ENCODE measurements around the gene ROR2. TPM values are rescaled to one million over a fixed set of nuclear protein-coding genes. Genes with fewer than 3 reads are reported as not detected.

Gene ROR2
- total and polyA plus RNA-seq, 2 donors (not counting 3 experiments of a cell fraction or from before 2014, with no cell fraction given), result not detected

GRCh38 chr9:91716239-91716638, 233.8 kb downstream of the ROR2 start:
- Histone ChIP-seq H3K27me3 (ENCODE audit: control insufficient read depth in 2 of 2, insufficient read depth in 2 of 2, low read length in 2 of 2) (no peaks in the 10 kb centered on the region), H3K27ac (ENCODE audit: insufficient read depth, low read depth, low read length) (no peak overlapping the region), H3K9ac (replicated peaks; ENCODE audit: extremely low read depth, insufficient read depth, low read length) (no peak overlapping the region), H3K4me3 (replicated peaks in 1 of 3; ENCODE audit: insufficient read depth in 1 of 3, low read depth in 1 of 3, low read length in 3 of 3) (no peak overlapping the region), H3K4me2 (ENCODE audit: insufficient read depth, low read length) (no peak overlapping the region), H3K79me2 (ENCODE audit: control insufficient read depth, insufficient read depth, low read length) (no peaks in the 10 kb centered on the region), H3K36me3 (ENCODE audit: control insufficient read depth in 2 of 2, extremely low read depth in 1 of 2, insufficient read depth in 2 of 2, low read length in 2 of 2) (no peaks in the 10 kb centered on the region), H4K20me1 (replicated peaks; ENCODE audit: control insufficient read depth, extremely low read depth, insufficient read depth, low read length) (no peaks in the 10 kb centered on the region), H3K4me1 (ENCODE audit: control insufficient read depth, extremely low read depth, insufficient read depth, low read length) (no peaks in the 10 kb centered on the region), H2AFZ (ENCODE audit: low read depth, low read length) (no peak overlapping the region), H3K9me1 (replicated peaks; ENCODE audit: control insufficient read depth, extremely low read depth, insufficient read depth, low read length) (no peaks in the 10 kb centered on the region), H3K9me3 (replicated peaks; ENCODE audit: control insufficient read depth, insufficient read depth, low read length) (no peaks in the 10 kb centered on the region)
- TF ChIP-seq JUN (IDR thresholded peaks at IDR 0.05; ENCODE audit: borderline replicate concordance, insufficient read depth, insufficient read length, low read depth), result no peak
- TF ChIP-seq EZH2 (IDR thresholded peaks at IDR 0.05; ENCODE audit: borderline replicate concordance, low read depth, low read length, severe bottlenecking), result no peak
- TF ChIP-seq POLR2A (IDR thresholded peaks at IDR 0.05; ENCODE audit: low read depth, low read length), result no peak
- no peak for TF ChIP-seq CTCF (IDR thresholded peaks at IDR 0.05; ENCODE audit: extremely low read depth in 1 of 2, insufficient read depth in 1 of 2, low read depth in 1 of 2, low read length in 2 of 2)
- no peak for FAIRE-seq
- no peak for DNase-seq (ENCODE audit: low read depth, low spot score)
- ChIA-PET POLR2A (no interaction called here), CTCF (no interaction called here)
- intact Hi-C loops (cut with micrococcal nuclease), result no loop called here
- dilution Hi-C loops (cut with MboI; ENCODE audit: extremely low pct_ligation_motif_present, low sequenced_read_pairs), result no loop called here
- BruUV-seq (replicated peaks), result no TSS peak

- H3K9me3 ChIP-seq (replicated peaks; ENCODE audit: control insufficient read depth, insufficient read depth, low read length), result no peaks in the 10 kb centered on the region
- no peak overlapping the region for H3K9ac ChIP-seq (replicated peaks; ENCODE audit: extremely low read depth, insufficient read depth, low read length)
- H3K4me2 ChIP-seq (ENCODE audit: insufficient read depth, low read length), result no peak overlapping the region
- H3K27me3 ChIP-seq (ENCODE audit: control insufficient read depth in 2 of 2, insufficient read depth in 2 of 2, low read length in 2 of 2), result no peaks in the 10 kb centered on the region
- BruUV-seq (replicated peaks), result no TSS peak
- no peak overlapping the region for H3K27ac ChIP-seq (ENCODE audit: insufficient read depth, low read depth, low read length)
- POLR2A ChIA-PET, result no interaction called here
- dilution Hi-C loops (cut with MboI; ENCODE audit: extremely low pct_ligation_motif_present, low sequenced_read_pairs), result no loop called here
- CTCF ChIA-PET, result interaction anchor here (0.6 to 1.1 kb wide), 3 partner anchors 12 to 25 kb away, joined by 3 to 5 read pairs (median 3); no protein-coding TSS in a partner anchor
- no peak overlapping the region for H3K4me3 ChIP-seq (replicated peaks in 1 of 3; ENCODE audit: insufficient read depth in 1 of 3, low read depth in 1 of 3, low read length in 3 of 3)
- FAIRE-seq (peak; percentile 67), DNase-seq (ENCODE audit: low read depth, low spot score) (no peak)
- H3K79me2 ChIP-seq (ENCODE audit: control insufficient read depth, insufficient read depth, low read length), result no peaks in the 10 kb centered on the region
- no peaks in the 10 kb centered on the region for H3K4me1 ChIP-seq (ENCODE audit: control insufficient read depth, extremely low read depth, insufficient read depth, low read length)
- no peaks in the 10 kb centered on the region for H3K36me3 ChIP-seq (ENCODE audit: control insufficient read depth in 2 of 2, extremely low read depth in 1 of 2, insufficient read depth in 2 of 2, low read length in 2 of 2)
- H3K9me1 ChIP-seq (replicated peaks; ENCODE audit: control insufficient read depth, extremely low read depth, insufficient read depth, low read length), result no peaks in the 10 kb centered on the region
- intact Hi-C loops (cut with micrococcal nuclease), result no loop called here
- TF ChIP-seq CTCF (IDR thresholded peaks at IDR 0.05; ENCODE audit: extremely low read depth in 1 of 2, insufficient read depth in 1 of 2, low read depth in 1 of 2, low read length in 2 of 2), result no peak
- no peak for TF ChIP-seq MAX (IDR thresholded peaks at IDR 0.05; ENCODE audit: insufficient read depth, insufficient read length)
- TF ChIP-seq FOS (IDR thresholded peaks at IDR 0.05; ENCODE audit: borderline replicate concordance, insufficient read depth, low read length), result no peak
- TF ChIP-seq POLR2AphosphoS5 (IDR thresholded peaks at IDR 0.05; ENCODE audit: insufficient read depth, low read depth, low read length), result no peak
- H2AFZ ChIP-seq (ENCODE audit: low read depth, low read length), result no peak overlapping the region
- H4K20me1 ChIP-seq (replicated peaks; ENCODE audit: control insufficient read depth, extremely low read depth, insufficient read depth, low read length), result no peaks in the 10 kb centered on the region
Observed at GRCh38 chr9:91714874-91715615, 235.0 kb downstream of the ROR2 start.

All from endothelial cell of umbilical vein (primary cell).